GM12872 (cell line): ENCODE results near the gene DNAJB11.

Source experiments
- CTCF ChIP-seq: IDR thresholded peaks from 3 replicates; pipeline ENCODE4 v1.5.1; 2011; ENCODE audit warnings: low read depth, mild to moderate bottlenecking, low read length, moderate library complexity; ENCODE audit not compliant: insufficient read depth

DNAJB11 gene

GRCh38 chr3:186526256-186526606 is 44.3 kb upstream of the DNAJB11 start:
- no peak for TF ChIP-seq CTCF

GRCh38 chr3:186529201-186529999 is 41.1 kb upstream of the DNAJB11 start:
- TF ChIP-seq CTCF, result peak; percentile 50; the same call in 2 of the 3 replicates

GRCh38 chr3:186530415-186530814 is 40.1 kb upstream of the DNAJB11 start:
- no peak for TF ChIP-seq CTCF

- no peak for TF ChIP-seq CTCF
Measured at GRCh38 chr3:186532598-186533072, 37.9 kb upstream of the DNAJB11 start.

GRCh38 chr3:186534113-186534669 is 36.3 kb upstream of the DNAJB11 start:
- TF ChIP-seq CTCF, result no peak

GRCh38 chr3:186536883-186537844 is 33.4 kb upstream of the DNAJB11 start:
- no peak for TF ChIP-seq CTCF

- no peak for TF ChIP-seq CTCF
Measured at GRCh38 chr3:186538779-186539178, 31.7 kb upstream of the DNAJB11 start.
